HepG2 (cell line): ENCODE results near the gene PIK3R1. TPM values are rescaled to one million over a fixed set of nuclear protein-coding genes. Genes with fewer than 3 reads are reported as not detected.

Experiments used
- ATAC-seq: fragments of 200-7000 bp; cut with Tn5 transposase; 3 replicates; pipeline ENCODE4 v1.9.1; 2020; ENCODE audit warnings: mild to moderate bottlenecking, moderate library complexity
- BruUV-seq: library from RNA; stranded (reverse); fragments of 400-500 nt; replicated peaks from 2 replicates; lab custom pipeline; 2021; lab: Mats Ljungman, UMichigan
- CTCF ChIA-PET: fragments of 300-600 bp; formaldehyde crosslinking; extraction: SDS; loops from one replicate; lab custom pipeline; 2021; ENCODE audit warnings: low total read pairs, inconsistent platforms, low intra/inter-chr PET ratio; lab: Yijun Ruan, JAX
- POLR2A ChIA-PET: fragments of 350-600 bp; sonication (Branson Sonifier 250); formaldehyde crosslinking; loops from one replicate; lab custom pipeline; 2020; ENCODE audit warnings: antibody characterized with exemption, inconsistent platforms; lab: Yijun Ruan, JAX
- DNase-seq: peaks from one replicate; pipeline ENCODE4 v3.0.0-alpha.2; 2015; ENCODE audit warnings: low spot score
- FAIRE-seq: peaks from 3 replicates; lab custom pipeline; 2011; peaks lifted over from hg19 to GRCh38; lab: Jason Lieb, UNC
- H2AFZ ChIP-seq: one replicate; pipeline ENCODE4 v1.6.1; 2011; ENCODE audit warnings: low read length, inconsistent platforms
- H3K27ac ChIP-seq: fragments of 300-600 bp; 3 replicates; pipeline ENCODE4 v1.8.0; 2011; ENCODE audit warnings: mixed run types, mild to moderate bottlenecking, mixed read lengths, low read length, inconsistent platforms; ENCODE audit not compliant: insufficient read depth; ENCODE audit errors: extremely low read length
- H3K27me3 ChIP-seq, 2 experiments: fragments of 200-600 bp in 1 of 2; 2 replicates in 1 of 2; 3 replicates in 1 of 2; pipeline versions ENCODE4 v1.6.0 to v1.8.0; 2011; ENCODE audit warnings: low read length in 2 of 2, mild to moderate bottlenecking in 2 of 2, moderate library complexity in 2 of 2, inconsistent platforms in 1 of 2; ENCODE audit not compliant: insufficient read depth in 2 of 2, control insufficient read depth in 1 of 2
- H3K36me3 ChIP-seq, 2 experiments: fragments of 200-600 bp in 1 of 2; replicated peaks in 1 of 2; 2 replicates in 1 of 2; 3 replicates in 1 of 2; pipeline versions ENCODE4 v1.5.1 to v1.8.0; 2011; ENCODE audit warnings: low read length in 2 of 2, inconsistent platforms in 1 of 2; ENCODE audit not compliant: insufficient read depth in 2 of 2, control insufficient read depth in 1 of 2
- H3K4me1 ChIP-seq: 2 replicates; pipeline ENCODE4 v1.5.1; 2012; ENCODE audit warnings: low read length, inconsistent platforms; ENCODE audit not compliant: insufficient read depth
- H3K4me2 ChIP-seq: 2 replicates; pipeline ENCODE4 v1.6.0; 2011; ENCODE audit warnings: low read depth, low read length, inconsistent platforms
- H3K4me3 ChIP-seq, 3 experiments: fragments of 200-600 bp in 1 of 3; sonication (generic), shearing (Covaris generic) in 1 of 3; replicated peaks in 1 of 3; 2 replicates each; pipeline ENCODE4 v1.5.1; 2011 to 2016; ENCODE audit warnings: low read length in 3 of 3, inconsistent platforms in 2 of 3, low read depth in 2 of 3, mild to moderate bottlenecking in 2 of 3, control low read depth in 1 of 3, mixed read lengths in 1 of 3; ENCODE audit not compliant: insufficient read depth in 1 of 3
- H3K79me2 ChIP-seq: one replicate; pipeline ENCODE4 v1.6.1; 2011; ENCODE audit warnings: low read length, inconsistent platforms; ENCODE audit not compliant: insufficient read depth
- H3K9ac ChIP-seq: 2 replicates; pipeline ENCODE4 v1.6.0; 2011; ENCODE audit warnings: mild to moderate bottlenecking, low read depth, low read length, inconsistent platforms; ENCODE audit not compliant: insufficient read depth
- H3K9me3 ChIP-seq: 2 replicates; pipeline ENCODE4 v1.5.1; 2012; ENCODE audit warnings: mild to moderate bottlenecking, low read length
- H4K20me1 ChIP-seq: 2 replicates; pipeline ENCODE4 v1.6.0; 2011; ENCODE audit warnings: inconsistent platforms, mild to moderate bottlenecking, low read length, moderate library complexity; ENCODE audit not compliant: insufficient read depth
- ARID2 ChIP-seq: sonication (generic); formaldehyde crosslinking; IDR thresholded peaks from 2 replicates; pipeline ENCODE4 v1.8.1; 2022; ENCODE audit warnings: mild to moderate bottlenecking, missing genetic modification reagents, borderline replicate concordance
- ARID5B ChIP-seq: IDR thresholded peaks from 2 replicates; pipeline ENCODE4 v1.4.0; 2020; ENCODE audit warnings: mild to moderate bottlenecking, missing genetic modification reagents
- CHD4 ChIP-seq: fragments of 200-600 bp; sonication (generic); IDR thresholded peaks from 2 replicates; pipeline ENCODE4 v1.7.0; 2017; ENCODE audit warnings: mild to moderate bottlenecking, low read length, borderline replicate concordance
- FOXO4 ChIP-seq: sonication (generic); formaldehyde crosslinking; conservative IDR thresholded peaks from 2 replicates; pipeline ENCODE4 v1.8.1; 2023; ENCODE audit warnings: missing genetic modification reagents
- GTF2F1 ChIP-seq: fragments of 150-350 bp; IDR thresholded peaks from 2 replicates; pipeline ENCODE4 v1.6.1; 2014; ENCODE audit warnings: low read length
- LBX2 ChIP-seq: sonication (generic); formaldehyde crosslinking; IDR thresholded peaks from 2 replicates; pipeline ENCODE4 v1.5.0; 2020; ENCODE audit warnings: missing genetic modification reagents, mild to moderate bottlenecking, borderline replicate concordance
- POLR2AphosphoS2 ChIP-seq: IDR thresholded peaks from 2 replicates; pipeline ENCODE4 v1.6.1; 2011; ENCODE audit warnings: low read depth, low read length, improper control_type of control experiment
- RNF2 ChIP-seq: fragments of 450-650 bp; conservative IDR thresholded peaks from 2 replicates; pipeline ENCODE4 v1.6.1; 2016; ENCODE audit warnings: low read depth
- SMARCE1 ChIP-seq: fragments of 450-650 bp; IDR thresholded peaks from 2 replicates; pipeline ENCODE4 v1.6.1; 2017; ENCODE audit warnings: borderline replicate concordance
- SSRP1 ChIP-seq: IDR thresholded peaks from 2 replicates; pipeline ENCODE4 v1.6.1; 2016; ENCODE audit warnings: control low read depth
- ZBTB10 ChIP-seq: sonication (generic); formaldehyde crosslinking; IDR thresholded peaks from 2 replicates; pipeline ENCODE4 v1.4.0; 2020; ENCODE audit warnings: missing genetic modification reagents, borderline replicate concordance
- ZBTB7A ChIP-seq: sonication (generic); formaldehyde crosslinking; IDR thresholded peaks from 2 replicates; pipeline ENCODE4 v1.8.0; 2022; ENCODE audit warnings: mild to moderate bottlenecking, missing genetic modification reagents
- ZNF343 ChIP-seq: sonication (generic); formaldehyde crosslinking; IDR thresholded peaks from 2 replicates; pipeline ENCODE4 v1.4.0; 2020; ENCODE audit warnings: mild to moderate bottlenecking, missing genetic modification reagents
- ZSCAN25 ChIP-seq: sonication (generic); formaldehyde crosslinking; IDR thresholded peaks from 2 replicates; pipeline ENCODE4 v1.8.0; 2022; ENCODE audit warnings: mild to moderate bottlenecking, missing genetic modification reagents
- ZSCAN9 ChIP-seq: IDR thresholded peaks from 2 replicates; pipeline ENCODE4 v1.6.1; 2016; ENCODE audit warnings: borderline replicate concordance
- WGBS: methylation state at CpG from one replicate; pipeline ENCODE4 v1.1.6; 2017; ENCODE audit warnings: low lambda C conversion rate; 5-methylcytosine and 5-hydroxymethylcytosine counted together
- in situ Hi-C: cut with HindIII; loops from 2 replicates; pipeline ENCODE4 v1.10.0; 2017; ENCODE audit warnings: low pct_unique_long_range_greater_than_20kb; ENCODE audit not compliant: extremely low pct_ligation_motif_present
- intact Hi-C: fragments of 100-400 bp; cut with micrococcal nuclease; formaldehyde crosslinking; loops from one replicate; pipeline ENCODE4 v1.10.0; 2022; ENCODE audit not compliant: unreplicated experiment
- polyA plus RNA-seq, 8 experiments: library from polyadenylated mRNA; depleted of rRNA in 3 of 8; stranded (reverse) in 7 of 8; unstranded in 1 of 8; fragments of >200 nt; fragmentation: Illumina TruSeq in 4 of 8; extraction: Trizol in 4 of 8; gene quantifications; 2 replicates each; pipeline versions ENCODE4 v1.2.1 to v1.2.3, GENCODE V29; 2011 to 2016; ENCODE audit warnings: low read depth in 4 of 8, missing spikeins in 1 of 8, mixed read lengths in 1 of 8; ENCODE audit not compliant: insufficient read depth in 1 of 8
- total RNA-seq, 5 experiments: library from RNA; depleted of rRNA; stranded (reverse); fragments of >200 nt; fragmentation: Illumina TruSeq; extraction: Trizol; gene quantifications; 2 replicates each; pipeline ENCODE4 v1.2.3, GENCODE V29; 2016; ENCODE audit warnings: low read depth in 1 of 5
- TF ChIP-seq, protein P1 (sequence below): sonication (generic); formaldehyde crosslinking; IDR thresholded peaks from 2 replicates; pipeline ENCODE4 v1.8.0; 2022; ENCODE audit warnings: mild to moderate bottlenecking, missing genetic modification reagents, borderline replicate concordance

Gene PIK3R1
- total and polyA plus RNA-seq, 2 of the 13 experiments (the other 11 are each of a cell fraction or from before 2014, with no cell fraction given), result 8.4 to 21.3 TPM

DNA sequence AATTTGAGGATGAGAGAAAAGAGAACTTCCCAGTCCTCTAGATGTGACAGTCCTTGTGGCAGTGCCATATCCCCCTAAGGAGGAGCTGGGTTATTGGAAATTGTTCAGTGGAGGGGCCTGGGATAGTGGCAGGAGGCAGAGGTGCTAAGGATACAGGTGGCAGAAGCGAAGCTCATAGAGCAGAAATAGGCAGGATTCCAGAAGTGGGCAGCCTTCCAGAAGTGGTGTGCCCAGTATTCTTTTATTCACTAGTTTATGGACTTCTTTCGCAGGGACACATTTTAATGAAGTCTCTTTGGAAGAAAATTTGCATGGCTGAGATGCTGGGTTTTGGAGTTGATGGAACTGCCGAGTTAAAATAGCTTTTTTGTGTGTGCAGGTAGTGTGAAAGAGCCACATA lies 6.8 kb downstream of the PIK3R1 start:
- CTCF ChIA-PET, result no interaction called here

More for the DNA sequence above, 6.8 kb downstream of the PIK3R1 start:
- Histone ChIP-seq H3K27ac (no peak overlapping the region), H3K4me1 (peaks cover 58% of the 10 kb centered on the region), H3K4me3 (no peak overlapping the region), H3K4me2 (no peak overlapping the region), H2AFZ (no peak overlapping the region), H3K79me2 (peaks cover 89% of the 10 kb centered on the region), H3K9me3 (peaks cover 11% of the 10 kb centered on the region), H3K27me3 (no peaks in the 10 kb centered on the region), H3K36me3 (peaks cover 5 to 26% of the 10 kb centered on the region in 2 experiments; a peak in 4 of 5 replicates), H3K9ac (no peak overlapping the region), H4K20me1 (peaks cover 8% of the 10 kb centered on the region)
- no peak for FAIRE-seq
- in situ Hi-C loops (no loop called here), intact Hi-C loops (no loop called here)
- TF ChIP-seq ZBTB7A, result no peak
- no peak for TF ChIP-seq CHD4
- no peak for TF ChIP-seq ZSCAN25 (CRISPR knock-in tag)
- TF ChIP-seq SSRP1, result no peak
- TF ChIP-seq RNF2, result no peak
- TF ChIP-seq LBX2 (CRISPR knock-in tag), result no peak
- no peak for TF ChIP-seq SMARCE1
- TF ChIP-seq, protein P1, sequence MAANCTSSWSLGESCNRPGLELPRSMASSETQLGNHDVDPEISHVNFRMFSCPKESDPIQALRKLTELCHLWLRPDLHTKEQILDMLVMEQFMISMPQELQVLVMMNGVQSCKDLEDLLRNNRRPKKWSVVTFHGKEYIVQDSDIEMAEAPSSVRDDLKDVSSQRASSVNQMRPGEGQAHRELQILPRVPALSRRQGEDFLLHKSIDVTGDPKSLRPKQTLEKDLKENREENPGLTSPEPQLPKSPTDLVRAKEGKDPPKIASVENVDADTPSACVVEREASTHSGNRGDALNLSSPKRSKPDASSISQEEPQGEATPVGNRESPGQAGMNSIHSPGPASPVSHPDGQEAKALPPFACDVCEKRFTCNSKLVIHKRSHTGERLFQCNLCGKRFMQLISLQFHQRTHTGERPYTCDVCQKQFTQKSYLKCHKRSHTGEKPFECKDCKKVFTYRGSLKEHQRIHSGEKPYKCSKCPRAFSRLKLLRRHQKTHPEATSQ, result no peak
- no peak for TF ChIP-seq ZSCAN9 (CRISPR knock-in tag)
- TF ChIP-seq GTF2F1, result no peak
- TF ChIP-seq ARID5B (CRISPR knock-in tag), result no peak
- TF ChIP-seq ZNF343 (CRISPR knock-in tag), result no peak
- TF ChIP-seq ZBTB10 (CRISPR knock-in tag), result no peak
- no peak for TF ChIP-seq POLR2AphosphoS2
- no peak for TF ChIP-seq FOXO4 (CRISPR knock-in tag)
- no peak for TF ChIP-seq ARID2 (CRISPR knock-in tag)
- POLR2A ChIA-PET, result no interaction called here
- no TSS peak for BruUV-seq
- WGBS, result 97% methylated on average over 3 of the region's 3 CpGs
- no peak for DNase-seq
- ATAC-seq, result no peak
